HepG2 (cell line): Measurements from ENCODE around the gene ARL11. TPM values are rescaled to one million over a fixed set of nuclear protein-coding genes. Genes with fewer than 3 reads are reported as not detected.

Experiments
- ATAC-seq: fragments of 200-7000 bp; cut with Tn5 transposase; 3 replicates; pipeline ENCODE4 v1.9.1; 2020; ENCODE audit warnings: mild to moderate bottlenecking, moderate library complexity
- BruUV-seq: library from RNA; stranded (reverse); fragments of 400-500 nt; replicated peaks from 2 replicates; lab custom pipeline; 2021; lab: Mats Ljungman, UMichigan
- CTCF ChIA-PET: fragments of 300-600 bp; formaldehyde crosslinking; extraction: SDS; loops from one replicate; lab custom pipeline; 2021; ENCODE audit warnings: low total read pairs, inconsistent platforms, low intra/inter-chr PET ratio; lab: Yijun Ruan, JAX
- POLR2A ChIA-PET: fragments of 350-600 bp; sonication (Branson Sonifier 250); formaldehyde crosslinking; loops from one replicate; lab custom pipeline; 2020; ENCODE audit warnings: antibody characterized with exemption, inconsistent platforms; lab: Yijun Ruan, JAX
- DNase-seq: peaks from one replicate; pipeline ENCODE4 v3.0.0-alpha.2; 2015; ENCODE audit warnings: low spot score
- FAIRE-seq: peaks from 3 replicates; lab custom pipeline; 2011; peaks lifted over from hg19 to GRCh38; lab: Jason Lieb, UNC
- H2AFZ ChIP-seq: one replicate; pipeline ENCODE4 v1.6.1; 2011; ENCODE audit warnings: low read length, inconsistent platforms
- H3K27ac ChIP-seq: fragments of 300-600 bp; 3 replicates; pipeline ENCODE4 v1.8.0; 2011; ENCODE audit warnings: mixed run types, mild to moderate bottlenecking, mixed read lengths, low read length, inconsistent platforms; ENCODE audit not compliant: insufficient read depth; ENCODE audit errors: extremely low read length
- H3K27me3 ChIP-seq, 2 experiments: fragments of 200-600 bp in 1 of 2; 2 replicates in 1 of 2; 3 replicates in 1 of 2; pipeline versions ENCODE4 v1.6.0 to v1.8.0; 2011; ENCODE audit warnings: low read length in 2 of 2, mild to moderate bottlenecking in 2 of 2, moderate library complexity in 2 of 2, inconsistent platforms in 1 of 2; ENCODE audit not compliant: insufficient read depth in 2 of 2, control insufficient read depth in 1 of 2
- H3K36me3 ChIP-seq, 2 experiments: fragments of 200-600 bp in 1 of 2; replicated peaks in 1 of 2; 2 replicates in 1 of 2; 3 replicates in 1 of 2; pipeline versions ENCODE4 v1.5.1 to v1.8.0; 2011; ENCODE audit warnings: low read length in 2 of 2, inconsistent platforms in 1 of 2; ENCODE audit not compliant: insufficient read depth in 2 of 2, control insufficient read depth in 1 of 2
- H3K4me1 ChIP-seq: 2 replicates; pipeline ENCODE4 v1.5.1; 2012; ENCODE audit warnings: low read length, inconsistent platforms; ENCODE audit not compliant: insufficient read depth
- H3K4me2 ChIP-seq: 2 replicates; pipeline ENCODE4 v1.6.0; 2011; ENCODE audit warnings: low read depth, low read length, inconsistent platforms
- H3K4me3 ChIP-seq, 3 experiments: fragments of 200-600 bp in 1 of 3; sonication (generic), shearing (Covaris generic) in 1 of 3; replicated peaks in 1 of 3; 2 replicates each; pipeline ENCODE4 v1.5.1; 2011 to 2016; ENCODE audit warnings: low read length in 3 of 3, inconsistent platforms in 2 of 3, low read depth in 2 of 3, mild to moderate bottlenecking in 2 of 3, control low read depth in 1 of 3, mixed read lengths in 1 of 3; ENCODE audit not compliant: insufficient read depth in 1 of 3
- H3K79me2 ChIP-seq: one replicate; pipeline ENCODE4 v1.6.1; 2011; ENCODE audit warnings: low read length, inconsistent platforms; ENCODE audit not compliant: insufficient read depth
- H3K9ac ChIP-seq: 2 replicates; pipeline ENCODE4 v1.6.0; 2011; ENCODE audit warnings: mild to moderate bottlenecking, low read depth, low read length, inconsistent platforms; ENCODE audit not compliant: insufficient read depth
- H3K9me3 ChIP-seq: 2 replicates; pipeline ENCODE4 v1.5.1; 2012; ENCODE audit warnings: mild to moderate bottlenecking, low read length
- H4K20me1 ChIP-seq: 2 replicates; pipeline ENCODE4 v1.6.0; 2011; ENCODE audit warnings: inconsistent platforms, mild to moderate bottlenecking, low read length, moderate library complexity; ENCODE audit not compliant: insufficient read depth
- DPF2 ChIP-seq: sonication (generic); formaldehyde crosslinking; IDR thresholded peaks from 2 replicates; pipeline ENCODE4 v1.4.0; 2020; ENCODE audit warnings: mild to moderate bottlenecking, low read depth, missing genetic modification reagents, borderline replicate concordance
- EEA1 ChIP-seq: sonication (generic); formaldehyde crosslinking; IDR thresholded peaks from 2 replicates; pipeline ENCODE4 v1.5.1; 2020; ENCODE audit warnings: mild to moderate bottlenecking, missing genetic modification reagents, borderline replicate concordance
- KDM1A ChIP-seq: IDR thresholded peaks from 2 replicates; pipeline ENCODE4 v1.6.1; 2016; ENCODE audit warnings: missing compliant biosample characterization
- NR2F2 ChIP-seq: IDR thresholded peaks from 2 replicates; pipeline ENCODE4 v1.6.1; 2012; ENCODE audit warnings: low read depth, inconsistent platforms, borderline replicate concordance
- REPIN1 ChIP-seq: sonication (generic); formaldehyde crosslinking; IDR thresholded peaks from 2 replicates; pipeline ENCODE4 v1.8.0; 2022; ENCODE audit warnings: missing genetic modification reagents, low read depth, mild to moderate bottlenecking, borderline replicate concordance
- SAP130 ChIP-seq: IDR thresholded peaks from 2 replicates; pipeline ENCODE4 v1.6.1; 2016; ENCODE audit warnings: low read depth
- SIX4 ChIP-seq: sonication (generic); formaldehyde crosslinking; IDR thresholded peaks from 2 replicates; pipeline ENCODE4 v1.4.0; 2020; ENCODE audit warnings: missing genetic modification reagents
- SOX13 ChIP-seq, 3 experiments: fragments of 450-650 bp in 1 of 3; sonication (generic) in 1 of 3; formaldehyde crosslinking in 1 of 3; IDR thresholded peaks in 2 of 3; conservative IDR thresholded peaks in 1 of 3; 2 replicates each; pipeline versions ENCODE4 v1.5.0 to v1.6.1; 2016 to 2020; ENCODE audit warnings: antibody characterized with exemption in 1 of 3, mild to moderate bottlenecking in 1 of 3, missing compliant biosample characterization in 1 of 3, missing genetic modification reagents in 1 of 3, moderate library complexity in 1 of 3
- SOX5 ChIP-seq: IDR thresholded peaks from 2 replicates; pipeline ENCODE4 v1.6.1; 2016; ENCODE audit warnings: borderline replicate concordance
- SOX6 ChIP-seq, 2 experiments: fragments of 450-650 bp in 1 of 2; sonication (generic) in 1 of 2; formaldehyde crosslinking in 1 of 2; IDR thresholded peaks; 2 replicates each; pipeline versions ENCODE4 v1.4.0 to v1.6.1; 2017 to 2020; ENCODE audit warnings: antibody characterized with exemption in 1 of 2, mild to moderate bottlenecking in 1 of 2, missing genetic modification reagents in 1 of 2
- TCF7 ChIP-seq: sonication (generic); IDR thresholded peaks from 2 replicates; pipeline ENCODE4 v1.6.1; 2016; ENCODE audit warnings: antibody characterized with exemption, low read depth
- ZNF335 ChIP-seq: sonication (generic); formaldehyde crosslinking; IDR thresholded peaks from 2 replicates; pipeline ENCODE4 v1.4.0; 2020; ENCODE audit warnings: missing genetic modification reagents
- WGBS: methylation state at CpG from one replicate; pipeline ENCODE4 v1.1.6; 2017; ENCODE audit warnings: low lambda C conversion rate; 5-methylcytosine and 5-hydroxymethylcytosine counted together
- in situ Hi-C: cut with HindIII; loops from 2 replicates; pipeline ENCODE4 v1.10.0; 2017; ENCODE audit warnings: low pct_unique_long_range_greater_than_20kb; ENCODE audit not compliant: extremely low pct_ligation_motif_present
- intact Hi-C: fragments of 100-400 bp; cut with micrococcal nuclease; formaldehyde crosslinking; loops from one replicate; pipeline ENCODE4 v1.10.0; 2022; ENCODE audit not compliant: unreplicated experiment
- polyA plus RNA-seq, 8 experiments: library from polyadenylated mRNA; depleted of rRNA in 3 of 8; stranded (reverse) in 7 of 8; unstranded in 1 of 8; fragments of >200 nt; fragmentation: Illumina TruSeq in 4 of 8; extraction: Trizol in 4 of 8; gene quantifications; 2 replicates each; pipeline versions ENCODE4 v1.2.1 to v1.2.3, GENCODE V29; 2011 to 2016; ENCODE audit warnings: low read depth in 4 of 8, missing spikeins in 1 of 8, mixed read lengths in 1 of 8; ENCODE audit not compliant: insufficient read depth in 1 of 8
- total RNA-seq, 5 experiments: library from RNA; depleted of rRNA; stranded (reverse); fragments of >200 nt; fragmentation: Illumina TruSeq; extraction: Trizol; gene quantifications; 2 replicates each; pipeline ENCODE4 v1.2.3, GENCODE V29; 2016; ENCODE audit warnings: low read depth in 1 of 5
- TF ChIP-seq, protein P1 (sequence below): sonication (generic); formaldehyde crosslinking; IDR thresholded peaks from 2 replicates; pipeline ENCODE4 v1.5.1; 2020; ENCODE audit warnings: mild to moderate bottlenecking, missing genetic modification reagents
- TF ChIP-seq, protein P2 (sequence below): sonication (generic); IDR thresholded peaks from 2 replicates; pipeline ENCODE4 v1.6.1; 2016; ENCODE audit warnings: low read depth, borderline replicate concordance
- TF ChIP-seq, protein P3 (sequence below): sonication (generic); formaldehyde crosslinking; conservative IDR thresholded peaks from 2 replicates; pipeline ENCODE4 v1.8.0; 2022; ENCODE audit warnings: mild to moderate bottlenecking, moderate library complexity, missing genetic modification reagents
- TF ChIP-seq, protein P4 (sequence below): sonication (generic); formaldehyde crosslinking; IDR thresholded peaks from 2 replicates; pipeline ENCODE4 v1.5.0; 2020; ENCODE audit warnings: missing genetic modification reagents

Gene ARL11
- total and polyA plus RNA-seq, 2 of the 13 experiments (the other 11 are each of a cell fraction or from before 2014, with no cell fraction given) = 0.04 to 0.22 TPM

DNA sequence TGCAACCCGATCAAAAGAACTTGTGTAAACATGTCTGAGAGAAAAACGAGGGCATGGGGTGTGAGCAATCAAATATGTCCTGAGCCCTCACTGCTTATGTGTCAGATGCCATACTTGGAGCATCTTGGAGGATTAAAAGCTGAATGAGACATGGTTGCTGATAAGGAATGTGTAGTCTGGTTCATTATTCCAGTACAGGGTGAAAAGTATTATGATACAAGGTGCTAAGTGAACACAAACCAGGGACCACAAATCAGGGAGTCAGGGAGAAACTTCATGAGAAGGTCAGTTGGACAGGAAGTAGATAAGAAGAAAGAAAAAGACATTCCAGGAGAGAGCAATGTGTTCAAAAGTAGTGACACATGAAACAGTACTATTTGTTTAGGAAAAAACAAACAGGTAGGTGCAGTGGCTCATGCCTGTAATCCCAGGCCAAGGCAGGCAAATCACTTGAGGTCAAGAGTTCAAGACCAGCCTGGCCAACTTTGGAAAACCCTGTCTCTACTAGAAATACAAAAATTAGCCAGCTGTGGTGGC, 40.9 kb upstream of the ARL11 start:
- Histone ChIP-seq H3K9me3 (no peaks in the 10 kb centered on the region), H3K9ac (no peak overlapping the region; the same call in 1 of the 2 replicates), H3K36me3 (no peaks in the 10 kb centered on the region; a peak in 1 of 5 replicates), H3K4me3 (peak overlapping the region in 1 of 3 experiments; percentile 15; a peak in 1 of 6 replicates), H3K27ac (peak overlapping the region; percentile 69), H3K4me2 (peak overlapping the region; percentile 100), H4K20me1 (no peaks in the 10 kb centered on the region), H2AFZ (no peak overlapping the region), H3K79me2 (peaks cover 17% of the 10 kb centered on the region), H3K4me1 (peaks cover 74% of the 10 kb centered on the region), H3K27me3 (no peaks in the 10 kb centered on the region; a peak in 1 of 5 replicates)
- FAIRE-seq = peak; percentile 42
- in situ Hi-C loops = no loop called here
- intact Hi-C loops = no loop called here
- peak; percentile 35 for ATAC-seq
- peak; percentile 80 for DNase-seq
- CTCF ChIA-PET = no interaction called here
- POLR2A ChIA-PET = interaction anchor here (1.6 to 3.1 kb wide), 2 partner anchors 11 to 144 kb away, joined by 5 to 15 read pairs; partner anchors contain the start of genes CAB39L and SETDB2
- no TSS peak for BruUV-seq
- WGBS = 2% methylated on average over 2 of the region's 2 CpGs
- no peak for TF ChIP-seq EEA1 (CRISPR knock-in tag)
- TF ChIP-seq SOX5 (CRISPR knock-in tag) = peak; percentile 82
- TF ChIP-seq, protein P1, sequence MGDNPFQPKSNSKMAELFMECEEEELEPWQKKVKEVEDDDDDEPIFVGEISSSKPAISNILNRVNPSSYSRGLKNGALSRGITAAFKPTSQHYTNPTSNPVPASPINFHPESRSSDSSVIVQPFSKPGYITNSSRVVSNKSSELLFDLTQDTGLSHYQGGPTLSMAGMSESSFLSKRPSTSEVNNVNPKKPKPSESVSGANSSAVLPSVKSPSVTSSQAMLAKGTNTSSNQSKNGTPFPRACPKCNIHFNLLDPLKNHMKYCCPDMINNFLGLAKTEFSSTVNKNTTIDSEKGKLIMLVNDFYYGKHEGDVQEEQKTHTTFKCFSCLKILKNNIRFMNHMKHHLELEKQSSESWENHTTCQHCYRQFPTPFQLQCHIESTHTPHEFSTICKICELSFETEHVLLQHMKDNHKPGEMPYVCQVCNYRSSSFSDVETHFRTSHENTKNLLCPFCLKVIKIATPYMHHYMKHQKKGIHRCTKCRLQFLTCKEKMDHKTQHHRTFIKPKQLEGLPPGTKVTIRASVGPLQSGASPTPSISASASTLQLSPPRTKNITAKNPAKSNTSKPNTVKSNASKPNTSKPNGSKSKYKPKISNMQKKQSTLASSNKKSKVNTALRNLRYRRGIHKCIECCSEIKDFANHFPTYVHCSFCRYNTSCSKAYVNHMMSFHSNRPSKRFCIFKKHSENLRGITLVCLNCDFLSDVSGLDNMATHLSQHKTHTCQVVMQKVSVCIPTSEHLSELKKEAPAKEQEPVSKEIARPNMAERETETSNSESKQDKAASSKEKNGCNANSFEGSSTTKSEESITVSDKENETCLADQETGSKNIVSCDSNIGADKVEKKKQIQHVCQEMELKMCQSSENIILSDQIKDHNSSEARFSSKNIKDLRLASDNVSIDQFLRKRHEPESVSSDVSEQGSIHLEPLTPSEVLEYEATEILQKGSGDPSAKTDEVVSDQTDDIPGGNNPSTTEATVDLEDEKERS (CRISPR knock-in tag) = no peak
- no peak for TF ChIP-seq REPIN1 (CRISPR knock-in tag)
- TF ChIP-seq SIX4 = peak; percentile 57; the same call in 1 of the 2 replicates
- TF ChIP-seq, protein P2, sequence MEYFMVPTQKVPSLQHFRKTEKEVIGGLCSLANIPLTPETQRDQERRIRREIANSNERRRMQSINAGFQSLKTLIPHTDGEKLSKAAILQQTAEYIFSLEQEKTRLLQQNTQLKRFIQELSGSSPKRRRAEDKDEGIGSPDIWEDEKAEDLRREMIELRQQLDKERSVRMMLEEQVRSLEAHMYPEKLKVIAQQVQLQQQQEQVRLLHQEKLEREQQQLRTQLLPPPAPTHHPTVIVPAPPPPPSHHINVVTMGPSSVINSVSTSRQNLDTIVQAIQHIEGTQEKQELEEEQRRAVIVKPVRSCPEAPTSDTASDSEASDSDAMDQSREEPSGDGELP = peak; percentile 18; the same call in 1 of the 2 replicates
- no peak for TF ChIP-seq SOX6 (IDR thresholded peaks at IDR 0.05)
- TF ChIP-seq SOX6 (CRISPR knock-in tag; IDR thresholded peaks at IDR 0.05) = peak; percentile 85
- peak; percentile 43; the same call in 1 of the 2 replicates for TF ChIP-seq DPF2 (CRISPR knock-in tag)
- TF ChIP-seq, protein P3, sequence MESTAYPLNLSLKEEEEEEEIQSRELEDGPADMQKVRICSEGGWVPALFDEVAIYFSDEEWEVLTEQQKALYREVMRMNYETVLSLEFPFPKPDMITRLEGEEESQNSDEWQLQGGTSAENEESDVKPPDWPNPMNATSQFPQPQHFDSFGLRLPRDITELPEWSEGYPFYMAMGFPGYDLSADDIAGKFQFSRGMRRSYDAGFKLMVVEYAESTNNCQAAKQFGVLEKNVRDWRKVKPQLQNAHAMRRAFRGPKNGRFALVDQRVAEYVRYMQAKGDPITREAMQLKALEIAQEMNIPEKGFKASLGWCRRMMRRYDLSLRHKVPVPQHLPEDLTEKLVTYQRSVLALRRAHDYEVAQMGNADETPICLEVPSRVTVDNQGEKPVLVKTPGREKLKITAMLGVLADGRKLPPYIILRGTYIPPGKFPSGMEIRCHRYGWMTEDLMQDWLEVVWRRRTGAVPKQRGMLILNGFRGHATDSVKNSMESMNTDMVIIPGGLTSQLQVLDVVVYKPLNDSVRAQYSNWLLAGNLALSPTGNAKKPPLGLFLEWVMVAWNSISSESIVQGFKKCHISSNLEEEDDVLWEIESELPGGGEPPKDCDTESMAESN (CRISPR knock-in tag) = no peak
- 0 out of 2 replicates have a peak, but pooled peaks have one; percentile 21 for TF ChIP-seq ZNF335 (CRISPR knock-in tag)
- TF ChIP-seq NR2F2 = peak; percentile 23; the same call in 1 of the 2 replicates
- TF ChIP-seq TCF7 = peak; percentile 67
- peak; percentile 55 for TF ChIP-seq SOX13 (IDR thresholded peaks at IDR 0.05)
- peak in 1 of 2 experiments; percentile 88; a peak in 2 of 4 replicates for TF ChIP-seq SOX13 (CRISPR knock-in tag; conservative IDR thresholded peaks at IDR 0.05 in 1 of 2, IDR thresholded peaks at IDR 0.05 in 1 of 2)
- peak; percentile 71 for TF ChIP-seq SAP130 (CRISPR knock-in tag)
- TF ChIP-seq KDM1A (CRISPR knock-in tag) = peak; percentile 57; the same call in 1 of the 2 replicates
- TF ChIP-seq, protein P4, sequence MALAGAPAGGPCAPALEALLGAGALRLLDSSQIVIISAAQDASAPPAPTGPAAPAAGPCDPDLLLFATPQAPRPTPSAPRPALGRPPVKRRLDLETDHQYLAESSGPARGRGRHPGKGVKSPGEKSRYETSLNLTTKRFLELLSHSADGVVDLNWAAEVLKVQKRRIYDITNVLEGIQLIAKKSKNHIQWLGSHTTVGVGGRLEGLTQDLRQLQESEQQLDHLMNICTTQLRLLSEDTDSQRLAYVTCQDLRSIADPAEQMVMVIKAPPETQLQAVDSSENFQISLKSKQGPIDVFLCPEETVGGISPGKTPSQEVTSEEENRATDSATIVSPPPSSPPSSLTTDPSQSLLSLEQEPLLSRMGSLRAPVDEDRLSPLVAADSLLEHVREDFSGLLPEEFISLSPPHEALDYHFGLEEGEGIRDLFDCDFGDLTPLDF (CRISPR knock-in tag) = no peak
